ENCODE results near the gene MAST2.
A peak's percentile ranks its signal among the peaks of the same experiment; 100 is the strongest.

The MAST2 gene

GRCh38 chr1:46020010-46020409 lies 216.6 kb downstream of the MAST2 start:
- H3K9me3 ChIP-seq (ENCODE audit: control insufficient read depth, low read length): peaks cover 8% of the 10 kb centered on the region
- no peak overlapping the region for H3K4me3 ChIP-seq (ENCODE audit: extremely low read depth, insufficient read depth, low read length, poor library complexity, severe bottlenecking)
- H3K27ac ChIP-seq (ENCODE audit: low read depth, low read length, severe bottlenecking): no peak overlapping the region
- H3K36me3 ChIP-seq (ENCODE audit: control insufficient read depth, insufficient read depth, low read length): peaks cover 31% of the 10 kb centered on the region
- no peaks in the 10 kb centered on the region for H3K4me1 ChIP-seq (ENCODE audit: control insufficient read depth, insufficient read depth, low read length, poor library complexity, severe bottlenecking)
- WGBS, 2 experiments (ENCODE audit: insufficient coverage in 2 of 2): 89 to 90% methylated on average over 4 of the region's 4 CpGs

GRCh38 chr1:46021046-46021996 lies 217.9 kb downstream of the MAST2 start:
- H3K27ac ChIP-seq (ENCODE audit: low read depth, low read length, severe bottlenecking): no peak overlapping the region
- H3K9me3 ChIP-seq (ENCODE audit: control insufficient read depth, low read length): peaks cover 8% of the 10 kb centered on the region
- H3K36me3 ChIP-seq (ENCODE audit: control insufficient read depth, insufficient read depth, low read length): peaks cover 38% of the 10 kb centered on the region
- no peak overlapping the region for H3K4me3 ChIP-seq (ENCODE audit: extremely low read depth, insufficient read depth, low read length, poor library complexity, severe bottlenecking)
- WGBS, 2 experiments (ENCODE audit: insufficient coverage in 2 of 2): 100% methylated on average over 2 of the region's 2 CpGs
- H3K4me1 ChIP-seq (ENCODE audit: control insufficient read depth, insufficient read depth, low read length, poor library complexity, severe bottlenecking): no peaks in the 10 kb centered on the region

DNA sequence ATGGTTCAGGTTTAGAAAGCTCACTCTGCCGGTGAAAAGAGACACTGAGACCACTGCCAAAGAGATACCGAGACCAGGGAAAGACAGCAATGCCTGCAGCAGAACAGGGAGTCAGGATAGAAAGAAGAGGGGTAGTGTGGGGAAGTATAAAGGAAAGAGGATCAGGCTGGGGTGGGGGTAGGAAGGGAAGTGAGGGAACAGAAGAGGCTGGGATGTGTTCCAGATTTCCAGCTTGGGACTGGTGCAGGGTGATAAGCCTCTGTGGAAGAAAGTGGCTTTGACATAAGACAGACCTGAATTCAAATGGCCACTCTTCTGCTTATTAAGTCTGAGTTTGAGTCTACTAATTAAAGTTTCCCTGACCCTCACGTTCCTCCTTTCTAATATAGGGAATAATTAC lies 223.1 kb downstream of the MAST2 start:
- H3K4me1 ChIP-seq (ENCODE audit: control insufficient read depth, insufficient read depth, low read length, poor library complexity, severe bottlenecking): no peaks in the 10 kb centered on the region
- H3K27ac ChIP-seq (ENCODE audit: low read depth, low read length, severe bottlenecking): no peak overlapping the region
- H3K4me3 ChIP-seq (ENCODE audit: extremely low read depth, insufficient read depth, low read length, poor library complexity, severe bottlenecking): no peak overlapping the region
- peaks cover 8% of the 10 kb centered on the region for H3K9me3 ChIP-seq (ENCODE audit: control insufficient read depth, low read length)
- 92 to 96% methylated on average over 2 to 3 of the region's 3 CpGs for WGBS, 2 experiments (ENCODE audit: insufficient coverage in 2 of 2)
- peaks cover 69% of the 10 kb centered on the region for H3K36me3 ChIP-seq (ENCODE audit: control insufficient read depth, insufficient read depth, low read length)

DNA sequence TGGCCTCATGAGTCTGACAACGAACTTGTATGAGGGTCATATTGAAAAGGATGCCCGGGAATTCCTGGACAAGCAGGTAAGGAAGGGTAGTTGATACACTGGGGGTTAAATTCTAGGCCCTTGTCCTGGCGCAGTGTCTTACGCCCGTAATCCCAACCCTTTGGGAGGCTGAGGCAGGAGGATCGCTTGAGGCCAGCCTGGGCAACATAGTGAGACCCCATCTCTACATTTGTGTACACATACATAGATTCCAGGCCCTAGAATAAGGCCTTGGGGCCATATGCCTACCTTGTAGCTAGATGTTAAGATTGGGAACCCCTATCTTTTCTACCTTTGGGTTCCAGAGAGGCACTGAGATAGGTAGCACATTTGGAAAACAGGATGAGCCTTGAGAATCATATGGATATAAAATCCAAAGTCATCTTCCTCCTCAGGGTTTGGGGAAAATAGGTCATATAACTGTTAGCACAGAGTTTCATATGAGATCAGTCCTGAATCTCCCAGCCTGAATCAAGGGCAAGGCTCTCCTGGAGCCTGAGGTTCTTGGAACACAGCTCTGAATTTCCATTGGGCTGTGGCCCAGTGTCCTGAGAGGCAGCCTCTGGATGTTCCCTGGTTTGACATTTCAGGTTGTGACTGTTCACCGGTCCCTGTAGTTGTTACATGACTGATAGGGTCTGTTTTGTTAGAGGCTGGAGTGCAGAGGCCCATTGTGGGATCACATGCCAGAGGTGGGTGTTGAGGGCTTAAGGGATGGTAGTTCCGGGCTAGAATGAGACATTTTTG lies 224.6 kb downstream of the MAST2 start:
- no peak overlapping the region for H3K4me3 ChIP-seq (ENCODE audit: extremely low read depth, insufficient read depth, low read length, poor library complexity, severe bottlenecking)
- H3K36me3 ChIP-seq (ENCODE audit: control insufficient read depth, insufficient read depth, low read length): peaks cover 69% of the 10 kb centered on the region
- peaks cover 8% of the 10 kb centered on the region for H3K9me3 ChIP-seq (ENCODE audit: control insufficient read depth, low read length)
- H3K4me1 ChIP-seq (ENCODE audit: control insufficient read depth, insufficient read depth, low read length, poor library complexity, severe bottlenecking): no peaks in the 10 kb centered on the region
- no peak overlapping the region for H3K27ac ChIP-seq (ENCODE audit: low read depth, low read length, severe bottlenecking)
- WGBS, 2 experiments (ENCODE audit: insufficient coverage in 2 of 2): 97 to 100% methylated on average over 4 to 8 of the region's 8 CpGs

- H3K4me1 ChIP-seq (ENCODE audit: control insufficient read depth, insufficient read depth, low read length, poor library complexity, severe bottlenecking): no peaks in the 10 kb centered on the region
- H3K4me3 ChIP-seq (ENCODE audit: extremely low read depth, insufficient read depth, low read length, poor library complexity, severe bottlenecking): no peak overlapping the region
- WGBS, 2 experiments (ENCODE audit: insufficient coverage in 2 of 2): 94 to 98% methylated on average over 16 to 18 of the region's 18 CpGs
- no peaks in the 10 kb centered on the region for H3K9me3 ChIP-seq (ENCODE audit: control insufficient read depth, low read length)
- no peak overlapping the region for H3K27ac ChIP-seq (ENCODE audit: low read depth, low read length, severe bottlenecking)
- peaks cover 52% of the 10 kb centered on the region for H3K36me3 ChIP-seq (ENCODE audit: control insufficient read depth, insufficient read depth, low read length)
These were observed 226.9 kb downstream of the MAST2 start for GRCh38 chr1:46030074-46030870.

DNA sequence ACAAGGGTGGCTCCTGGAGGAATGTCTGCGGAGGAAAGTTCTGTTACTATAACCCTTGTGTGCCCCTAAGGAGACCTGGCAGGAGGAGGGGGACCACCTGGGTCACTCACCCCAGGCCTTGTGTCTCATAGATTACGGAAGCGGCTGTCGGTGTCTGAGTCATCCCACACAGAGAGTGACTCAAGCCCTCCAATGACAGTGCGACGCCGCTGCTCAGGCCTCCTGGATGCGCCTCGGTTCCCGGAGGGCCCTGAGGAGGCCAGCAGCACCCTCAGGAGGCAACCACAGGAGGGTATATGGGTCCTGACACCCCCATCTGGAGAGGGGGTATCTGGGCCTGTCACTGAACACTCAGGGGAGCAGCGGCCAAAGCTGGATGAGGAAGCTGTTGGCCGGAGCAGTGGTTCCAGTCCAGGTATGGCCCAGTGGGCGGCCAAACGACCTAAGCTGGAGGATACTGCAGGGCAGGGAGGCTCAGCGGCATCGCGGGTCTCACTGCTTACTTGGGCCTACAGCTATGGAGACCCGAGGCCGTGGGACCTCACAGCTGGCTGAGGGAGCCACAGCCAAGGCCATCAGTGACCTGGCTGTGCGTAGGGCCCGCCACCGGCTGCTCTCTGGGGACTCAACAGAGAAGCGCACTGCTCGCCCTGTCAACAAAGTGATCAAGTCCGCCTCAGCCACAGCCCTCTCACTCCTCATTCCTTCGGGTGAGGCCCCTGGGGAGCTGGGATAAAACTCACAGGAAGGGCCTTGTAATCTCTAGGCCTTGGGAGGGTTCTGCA lies 227.7 kb downstream of the MAST2 start:
- 95 to 97% methylated on average over 22 to 25 of the region's 26 CpGs for WGBS, 2 experiments (ENCODE audit: insufficient coverage in 2 of 2)
- H3K4me3 ChIP-seq (ENCODE audit: extremely low read depth, insufficient read depth, low read length, poor library complexity, severe bottlenecking): no peak overlapping the region
- H3K36me3 ChIP-seq (ENCODE audit: control insufficient read depth, insufficient read depth, low read length): peaks cover 51% of the 10 kb centered on the region
- no peaks in the 10 kb centered on the region for H3K9me3 ChIP-seq (ENCODE audit: control insufficient read depth, low read length)
- no peak overlapping the region for H3K27ac ChIP-seq (ENCODE audit: low read depth, low read length, severe bottlenecking)
- H3K4me1 ChIP-seq (ENCODE audit: control insufficient read depth, insufficient read depth, low read length, poor library complexity, severe bottlenecking): no peaks in the 10 kb centered on the region

GRCh38 chr1:46034601-46035516 lies 231.4 kb downstream of the MAST2 start:
- Histone ChIP-seq H3K4me3 (ENCODE audit: extremely low read depth, insufficient read depth, low read length, poor library complexity, severe bottlenecking) (no peak overlapping the region), H3K36me3 (ENCODE audit: control insufficient read depth, insufficient read depth, low read length) (peaks cover 41% of the 10 kb centered on the region), H3K4me1 (ENCODE audit: control insufficient read depth, insufficient read depth, low read length, poor library complexity, severe bottlenecking) (no peaks in the 10 kb centered on the region), H3K27ac (ENCODE audit: low read depth, low read length, severe bottlenecking) (no peak overlapping the region), H3K9me3 (ENCODE audit: control insufficient read depth, low read length) (no peaks in the 10 kb centered on the region)
- WGBS, 2 experiments (ENCODE audit: insufficient coverage in 2 of 2): 92 to 95% methylated on average over 19 to 25 of the region's 27 CpGs

DNA sequence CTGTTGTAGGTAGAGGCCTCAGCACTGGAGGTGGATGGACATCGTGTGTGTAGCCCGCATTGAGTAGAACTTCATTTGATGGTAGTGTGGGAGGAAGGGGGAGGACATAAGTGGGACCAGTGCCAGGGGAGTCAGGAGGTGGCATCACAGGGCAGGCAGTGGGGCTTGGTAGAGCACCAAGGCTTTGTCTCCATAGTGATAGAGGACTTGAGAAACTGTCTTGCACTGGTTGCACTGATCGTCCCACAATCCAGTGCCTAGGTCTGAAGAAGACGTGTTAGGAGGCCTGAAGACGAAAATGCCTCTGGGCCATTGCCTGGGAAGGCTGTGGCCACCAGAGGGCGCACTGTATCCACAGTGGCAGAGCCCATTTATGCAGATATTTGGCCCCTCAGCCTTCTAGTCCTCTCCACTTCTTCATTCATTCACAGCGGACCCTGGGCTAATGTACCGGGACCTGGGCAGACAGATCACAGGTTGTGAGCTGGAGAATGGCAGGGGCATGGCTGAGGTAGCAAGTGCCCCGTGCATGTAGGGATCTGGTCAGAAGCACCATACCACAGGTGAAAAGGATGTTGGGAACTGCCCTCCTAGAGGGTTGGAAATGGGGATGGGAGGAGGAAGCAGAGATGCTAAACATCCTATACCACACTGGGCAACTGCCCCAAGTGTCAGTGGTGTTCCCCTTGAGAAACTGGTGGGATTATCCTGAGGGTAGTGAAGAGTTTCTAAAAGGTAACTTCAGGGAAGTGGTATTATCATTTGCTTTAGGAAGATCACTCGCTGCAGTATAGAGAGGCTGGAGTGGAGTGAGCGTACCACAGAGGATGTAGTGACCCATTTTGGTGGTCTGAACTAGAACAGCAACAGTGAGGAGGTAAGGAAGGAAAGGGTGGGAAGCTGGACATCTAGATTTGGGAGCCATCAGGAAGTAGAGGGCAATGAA lies 233.8 kb downstream of the MAST2 start:
- no peaks in the 10 kb centered on the region for H3K9me3 ChIP-seq (ENCODE audit: control insufficient read depth, low read length)
- H3K36me3 ChIP-seq (ENCODE audit: control insufficient read depth, insufficient read depth, low read length): peaks cover 35% of the 10 kb centered on the region
- 55 to 66% methylated on average over 8 to 9 of the region's 11 CpGs for WGBS, 2 experiments (ENCODE audit: insufficient coverage in 2 of 2)

More for the DNA sequence above, 233.8 kb downstream of the MAST2 start:
- H3K4me3 ChIP-seq (ENCODE audit: extremely low read depth, insufficient read depth, low read length, poor library complexity, severe bottlenecking): no peak overlapping the region
- no peaks in the 10 kb centered on the region for H3K4me1 ChIP-seq (ENCODE audit: control insufficient read depth, insufficient read depth, low read length, poor library complexity, severe bottlenecking)
- peak overlapping the region; percentile 29 for H3K27ac ChIP-seq (ENCODE audit: low read depth, low read length, severe bottlenecking)
